H9 (cell line): ENCODE measurements around the gene TET3. TPM values are rescaled to one million over a fixed set of nuclear protein-coding genes. Genes with fewer than 3 reads are reported as not detected.

ENCODE experiments used
- DNase-seq: peaks from one replicate; pipeline ENCODE4 v3.0.0-alpha.2; 2017
- H2AFZ ChIP-seq: one replicate; pipeline ENCODE4 v1.6.1; 2013; ENCODE audit warnings: mild to moderate bottlenecking, low read length, control low read depth, moderate library complexity
- H2AK5ac ChIP-seq: 2 replicates; pipeline ENCODE4 v1.6.1; 2013; ENCODE audit warnings: low read length, control low read depth, mixed read lengths; ENCODE audit not compliant: insufficient read length
- H2BK120ac ChIP-seq: one replicate; pipeline ENCODE4 v1.6.1; 2013; ENCODE audit warnings: low read depth, mild to moderate bottlenecking, low read length, control low read depth, inconsistent platforms; ENCODE audit not compliant: poor library complexity, severe bottlenecking
- H2BK12ac ChIP-seq: 2 replicates; pipeline ENCODE4 v1.6.1; 2013; ENCODE audit warnings: low read length, control low read depth, mixed read lengths, low read depth; ENCODE audit not compliant: insufficient read length
- H2BK15ac ChIP-seq: 2 replicates; pipeline ENCODE4 v1.6.1; 2013; ENCODE audit warnings: low read depth, low read length, control low read depth
- H2BK20ac ChIP-seq: one replicate; pipeline ENCODE4 v1.6.1; 2013; ENCODE audit warnings: low read depth, mild to moderate bottlenecking, low read length, control low read depth, inconsistent platforms; ENCODE audit not compliant: poor library complexity, severe bottlenecking
- H2BK5ac ChIP-seq: 2 replicates; pipeline ENCODE4 v1.6.1; 2013; ENCODE audit warnings: low read length, control low read depth, mixed read lengths; ENCODE audit not compliant: insufficient read length
- H3K14ac ChIP-seq: 2 replicates; pipeline ENCODE4 v1.6.1; 2013; ENCODE audit warnings: low read length, control low read depth; ENCODE audit not compliant: insufficient read depth
- H3K18ac ChIP-seq: 2 replicates; pipeline ENCODE4 v1.6.1; 2013; ENCODE audit warnings: low read depth, mild to moderate bottlenecking, mixed read lengths, low read length, control low read depth; ENCODE audit not compliant: insufficient read length
- H3K23ac ChIP-seq: 2 replicates; pipeline ENCODE4 v1.6.1; 2013; ENCODE audit warnings: low read length, control low read depth, mixed read lengths, low read depth; ENCODE audit not compliant: insufficient read length
- H3K23me2 ChIP-seq: 2 replicates; pipeline ENCODE4 v1.6.1; 2013; ENCODE audit warnings: low read depth, mild to moderate bottlenecking, mixed read lengths, low read length, control low read depth; ENCODE audit not compliant: insufficient read length, poor library complexity, severe bottlenecking
- H3K27ac ChIP-seq: 2 replicates; pipeline ENCODE4 v1.5.1; 2013; ENCODE audit warnings: low read length, control low read depth, mixed read lengths, low read depth; ENCODE audit not compliant: insufficient read length
- H3K27me3 ChIP-seq: 2 replicates; pipeline ENCODE4 v1.6.1; 2013; ENCODE audit warnings: low read length, control low read depth, inconsistent platforms; ENCODE audit not compliant: insufficient read depth
- H3K4ac ChIP-seq: 2 replicates; pipeline ENCODE4 v1.6.1; 2013; ENCODE audit warnings: low read depth, mild to moderate bottlenecking, control low read depth, inconsistent platforms, low read length, moderate library complexity
- H3K4me1 ChIP-seq: 2 replicates; pipeline ENCODE4 v1.6.1; 2013; ENCODE audit warnings: low read length, control low read depth, inconsistent platforms; ENCODE audit not compliant: insufficient read depth
- H3K4me2 ChIP-seq: 2 replicates; pipeline ENCODE4 v1.6.1; 2013; ENCODE audit warnings: low read length, control low read depth, mixed read lengths; ENCODE audit not compliant: insufficient read length, insufficient read depth
- H3K56ac ChIP-seq: 2 replicates; pipeline ENCODE4 v1.6.1; 2013; ENCODE audit warnings: low read depth, mild to moderate bottlenecking, mixed read lengths, low read length, control low read depth; ENCODE audit not compliant: insufficient read length
- H3K79me1 ChIP-seq: 2 replicates; pipeline ENCODE4 v1.6.1; 2013; ENCODE audit warnings: low read depth, mild to moderate bottlenecking, moderate library complexity, low read length, control low read depth, inconsistent platforms; ENCODE audit not compliant: insufficient read depth, poor library complexity, severe bottlenecking
- H3K79me2 ChIP-seq: 2 replicates; pipeline ENCODE4 v1.6.1; 2013; ENCODE audit warnings: low read length, control low read depth, inconsistent platforms; ENCODE audit not compliant: insufficient read depth
- H3K9ac ChIP-seq: 2 replicates; pipeline ENCODE4 v1.6.1; 2013; ENCODE audit warnings: low read length, control low read depth, mixed read lengths; ENCODE audit not compliant: insufficient read length; ENCODE audit errors: extremely low read depth
- H3K9me3 ChIP-seq: one replicate; pipeline ENCODE4 v1.6.1; 2013; ENCODE audit warnings: low read depth, low read length, inconsistent platforms; ENCODE audit not compliant: control insufficient read depth
- H3T11ph ChIP-seq: one replicate; pipeline ENCODE4 v1.6.1; 2013; ENCODE audit warnings: mild to moderate bottlenecking, low read length, control low read depth, inconsistent platforms
- H4K20me1 ChIP-seq: one replicate; pipeline ENCODE4 v1.6.1; 2013; ENCODE audit not compliant: control insufficient read depth, insufficient read length, insufficient read depth
- H4K5ac ChIP-seq: 2 replicates; pipeline ENCODE4 v1.6.1; 2013; ENCODE audit warnings: low read depth, mild to moderate bottlenecking, mixed read lengths, low read length, control low read depth; ENCODE audit not compliant: insufficient read length
- H4K8ac ChIP-seq: replicated peaks from 2 replicates; pipeline ENCODE4 v1.6.1; 2013; ENCODE audit warnings: low read length, control low read depth, mixed read lengths, low read depth; ENCODE audit not compliant: insufficient read length
- H4K91ac ChIP-seq: 2 replicates; pipeline ENCODE4 v1.6.1; 2013; ENCODE audit warnings: low read depth, mild to moderate bottlenecking, moderate library complexity, mixed read lengths, low read length, control low read depth; ENCODE audit not compliant: insufficient read length
- H3K27ac Mint-ChIP-seq, 3 experiments: 2 replicates in 2 of 3; 3 replicates in 1 of 3; pipeline ENCODE4 v1.8.0; 2020 to 2021; ENCODE audit warnings: mixed read lengths in 3 of 3, mild to moderate bottlenecking in 1 of 3, moderate library complexity in 1 of 3
- H3K27me3 Mint-ChIP-seq: 2 replicates; pipeline ENCODE4 v1.8.0; 2021; ENCODE audit warnings: low read depth, mild to moderate bottlenecking, moderate library complexity, mixed read lengths
- H3K36me3 Mint-ChIP-seq, 3 experiments: 2 replicates in 2 of 3; 3 replicates in 1 of 3; pipeline ENCODE4 v1.8.0; 2020 to 2021; ENCODE audit warnings: low read depth in 3 of 3, mixed read lengths in 3 of 3; ENCODE audit not compliant: insufficient read depth in 1 of 3
- H3K4me1 Mint-ChIP-seq, 2 experiments: 2 replicates each; pipeline ENCODE4 v1.8.0; 2020; ENCODE audit warnings: mixed read lengths in 2 of 2
- H3K4me3 Mint-ChIP-seq, 2 experiments: 2 replicates in 1 of 2; 3 replicates in 1 of 2; pipeline ENCODE4 v1.8.0; 2020 to 2021; ENCODE audit warnings: mild to moderate bottlenecking in 2 of 2, mixed read lengths in 2 of 2, moderate library complexity in 1 of 2
- H3K9me3 Mint-ChIP-seq, 2 experiments: 2 replicates in 1 of 2; 3 replicates in 1 of 2; pipeline ENCODE4 v1.8.0; 2020; ENCODE audit warnings: mild to moderate bottlenecking in 2 of 2, mixed read lengths in 2 of 2, moderate library complexity in 1 of 2
- CTCF ChIP-seq: fragments of 200-600 bp; sonication (generic); conservative IDR thresholded peaks from 3 replicates; pipeline ENCODE4 v1.8.0; 2021; ENCODE audit warnings: antibody characterized with exemption, mild to moderate bottlenecking
- WGBS: extraction: QIAGEN DNeasy Blood & Tissue Kit; methylation state at CpG from one replicate; pipeline ENCODE4 v1.1.7; 2013; ENCODE audit warnings: missing lambda C conversion rate, low lambda C conversion rate, mixed read lengths; ENCODE audit not compliant: insufficient read length; ENCODE audit errors: extremely low coverage; 5-methylcytosine and 5-hydroxymethylcytosine counted together
- total RNA-seq: library from RNA; stranded (reverse); gene quantifications from 2 replicates; pipeline ENCODE4 v1.2.1, GENCODE V29; 2021

Gene TET3
- total RNA-seq, 1 experiment from 2014 or later: 24.7 TPM

DNA sequence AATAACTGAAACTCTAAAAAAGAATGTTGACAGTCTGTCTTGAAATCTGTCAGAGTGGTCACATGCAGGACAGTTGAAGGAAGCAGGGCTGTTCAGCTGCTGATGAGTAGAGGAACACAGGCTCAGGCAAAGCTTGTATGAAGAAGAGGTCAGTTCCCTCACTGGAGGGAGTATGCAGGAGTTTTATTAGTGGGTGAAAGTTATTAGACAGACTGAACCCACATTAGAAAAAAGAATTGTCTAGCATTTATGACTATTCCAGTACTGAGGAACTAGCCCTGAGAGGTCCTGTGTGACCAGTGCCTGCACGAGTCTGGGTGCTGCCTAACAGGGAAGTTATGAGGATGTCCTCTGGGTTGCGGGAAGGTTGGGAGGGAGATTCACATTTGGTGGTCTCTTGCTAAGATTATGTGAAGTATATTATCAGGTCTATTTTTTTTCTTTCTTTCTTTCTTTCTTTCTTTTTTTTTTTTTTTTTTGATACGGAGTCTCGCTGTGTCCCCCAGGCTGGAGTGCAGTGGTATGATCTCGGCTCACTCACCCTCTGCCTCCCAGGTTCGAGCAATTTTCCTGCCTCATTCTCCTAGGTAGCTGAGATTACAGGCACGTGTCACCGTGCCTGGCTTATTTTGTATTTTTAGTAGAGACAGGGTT, 9.6 kb downstream of the TET3 start:
- TF ChIP-seq CTCF: no peak
- Mint-ChIP-seq H3K27me3 (no peaks in the 10 kb centered on the region; the same call in 1 of the 2 replicates), H3K9me3 (no peaks in the 10 kb centered on the region), H3K36me3 (peaks cover 11 to 23% (median 15%) of the 10 kb centered on the region in 3 experiments), H3K4me3 (no peak overlapping the region), H3K27ac (no peak overlapping the region), H3K4me1 (peaks cover 32 to 39% of the 10 kb centered on the region in 2 experiments)
- no peak overlapping the region for H3T11ph ChIP-seq
- H3K4ac ChIP-seq: no peak overlapping the region
- H4K91ac ChIP-seq: no peak overlapping the region
- no peak overlapping the region for H3K18ac ChIP-seq
- H4K5ac ChIP-seq: no peak overlapping the region
- H3K79me2 ChIP-seq: peaks cover 14% of the 10 kb centered on the region; the same call in 1 of the 2 replicates
- no peak overlapping the region for H4K8ac ChIP-seq
- no peak for DNase-seq
- no peaks in the 10 kb centered on the region for H3K9me3 ChIP-seq
- H2BK5ac ChIP-seq: no peak overlapping the region
- no peaks in the 10 kb centered on the region for H4K20me1 ChIP-seq
- H3K23ac ChIP-seq: no peak overlapping the region
- H3K79me1 ChIP-seq: peaks cover 4% of the 10 kb centered on the region
- H3K9ac ChIP-seq: no peak overlapping the region
- no peak overlapping the region for H2BK12ac ChIP-seq
- H2AK5ac ChIP-seq: no peak overlapping the region
- no peak overlapping the region for H2AFZ ChIP-seq
- H2BK20ac ChIP-seq: no peak overlapping the region
- H3K27ac ChIP-seq: no peak overlapping the region
- H3K14ac ChIP-seq: no peak overlapping the region
- H3K4me2 ChIP-seq: no peak overlapping the region
- no peak overlapping the region for H3K56ac ChIP-seq
- H3K23me2 ChIP-seq: no peaks in the 10 kb centered on the region
- H2BK15ac ChIP-seq: no peak overlapping the region
- H2BK120ac ChIP-seq: no peak overlapping the region
- no peaks in the 10 kb centered on the region for H3K27me3 ChIP-seq
- WGBS: no CpG with 5 or more reads among the region's 8 CpGs
- H3K4me1 ChIP-seq: peaks cover 4% of the 10 kb centered on the region; the same call in 1 of the 2 replicates
